ENCODE measurements around the gene SDCBP2.

GRCh38 chr20:1338801-1339200 lies 9.9 kb upstream of the SDCBP2 start:
- no peak for TF ChIP-seq CTCF (optimal IDR thresholded peaks at IDR 0.05 in 1 of 3, IDR thresholded peaks at IDR 0.05 in 1 of 3, conservative IDR thresholded peaks at IDR 0.05 in 1 of 3; ENCODE audit: extremely low read depth in 1 of 3, insufficient read depth in 2 of 3, low read length in 3 of 3)
- no peak for TF ChIP-seq EZH2 (IDR thresholded peaks at IDR 0.05; ENCODE audit: low read length)

All from keratinocyte (primary cell).